GM21717 (cell line): Measurements from ENCODE around the gene ZNF605.
"Not testable (repeated sequence)": the region's sequence is repeated elsewhere in the genome, so short reads cannot be mapped to it uniquely, and the experiment has no call there.

Source experiments
- ATAC-seq: cut with Tn5 transposase; IDR thresholded peaks from one replicate; pipeline ENCODE4 v1.9.1; 2021; ENCODE audit warnings: mild to moderate bottlenecking, moderate library complexity; ENCODE audit not compliant: unreplicated experiment

ZNF605 gene

DNA sequence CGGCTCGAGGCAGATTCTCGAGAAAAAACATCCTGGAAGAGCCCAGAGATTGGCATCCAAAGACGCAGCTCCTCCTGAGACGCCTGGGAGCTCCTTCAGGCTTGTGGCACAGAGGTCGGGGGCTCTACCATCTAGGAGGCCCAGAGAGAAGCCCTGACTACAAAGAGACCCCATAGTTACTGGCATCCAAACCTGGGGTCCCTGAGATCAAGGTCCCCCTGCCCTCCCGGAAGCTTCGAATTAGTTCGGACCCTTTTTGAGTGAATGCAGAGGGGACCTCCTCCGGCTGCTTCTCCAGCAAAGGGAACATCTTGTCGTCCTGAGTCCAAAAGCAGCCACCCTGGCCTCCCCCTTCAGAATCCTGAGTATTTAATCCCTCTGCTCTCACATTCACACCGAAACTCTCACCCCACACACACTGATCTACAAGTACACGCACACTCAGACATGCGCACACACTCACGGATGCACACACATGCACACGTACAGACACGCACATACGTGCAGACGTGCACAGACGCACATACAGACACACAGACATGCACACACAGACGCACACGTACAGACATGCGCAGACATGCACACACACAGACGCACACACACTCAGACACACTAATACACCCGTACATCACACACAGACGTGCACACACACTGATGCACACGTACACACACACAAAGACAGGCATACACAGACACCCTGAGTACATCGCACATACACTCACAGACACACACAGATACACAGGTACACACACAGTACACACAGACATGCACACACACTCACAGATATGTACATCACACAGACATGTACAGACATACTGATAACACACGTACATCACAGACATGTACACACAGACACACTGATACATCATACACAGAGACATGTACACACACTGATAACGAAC, 5.9 kb downstream of the ZNF605 start:
- no peak for ATAC-seq

GRCh38 chr12:132948146-132949066, 7.7 kb downstream of the ZNF605 start:
- ATAC-seq, result no peak

- ATAC-seq, result no peak
Observed at GRCh38 chr12:132946246-132946820, 9.8 kb downstream of the ZNF605 start.

DNA sequence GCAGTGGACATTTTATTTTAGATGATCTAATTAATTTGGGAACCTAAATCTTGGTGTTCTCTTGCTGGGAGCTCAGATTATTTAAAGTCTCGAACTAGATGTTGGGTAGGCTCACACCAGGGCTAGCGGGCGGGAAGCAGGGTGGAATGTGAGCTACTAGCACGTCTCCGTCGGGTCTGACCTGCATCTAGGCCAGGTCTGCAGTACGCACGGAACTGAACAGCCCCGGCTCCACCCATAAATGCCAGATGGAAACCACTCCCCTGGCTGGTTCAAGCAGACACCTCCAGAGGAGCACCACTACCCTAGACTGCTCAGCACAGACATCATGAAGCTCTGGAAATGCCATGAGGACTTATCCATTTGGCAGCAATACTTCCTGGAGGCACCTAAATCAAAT, 10.3 kb downstream of the ZNF605 start:
- ATAC-seq, result no peak

GRCh38 chr12:132942611-132943010, 13.5 kb downstream of the ZNF605 start:
- no peak for ATAC-seq

DNA sequence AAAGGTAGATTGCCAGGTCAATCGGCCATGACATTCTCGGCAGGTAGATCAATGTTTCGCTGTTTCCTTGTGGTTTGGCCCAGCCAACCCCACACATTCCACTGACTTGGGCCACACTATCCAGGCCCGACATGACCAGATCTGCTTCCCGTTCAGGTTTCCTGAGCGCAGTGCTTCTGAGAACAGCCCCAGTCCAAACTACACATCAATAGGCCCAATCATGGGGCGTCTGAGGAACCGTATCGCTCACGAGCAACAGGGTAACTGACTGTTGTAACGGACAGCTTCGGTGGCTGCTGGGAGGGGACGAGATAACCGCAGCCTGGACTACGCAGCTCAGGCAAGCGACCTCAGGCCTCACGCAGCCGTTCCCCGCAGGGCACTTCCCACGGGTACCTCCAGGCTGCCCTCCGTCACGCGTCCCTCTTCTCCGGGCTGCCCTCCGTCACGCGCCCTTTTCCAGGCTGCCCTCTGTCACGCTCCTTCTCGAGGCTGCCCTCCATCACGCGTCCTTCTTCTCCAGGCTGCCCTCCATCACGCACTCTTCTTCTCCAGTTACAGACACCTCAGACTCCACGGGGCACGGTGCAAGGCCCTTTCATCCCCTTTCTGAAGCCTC, 14.7 kb downstream of the ZNF605 start:
- no peak for ATAC-seq

- ATAC-seq, result no peak
Observed at GRCh38 chr12:132940071-132940719, 15.9 kb downstream of the ZNF605 start.

DNA sequence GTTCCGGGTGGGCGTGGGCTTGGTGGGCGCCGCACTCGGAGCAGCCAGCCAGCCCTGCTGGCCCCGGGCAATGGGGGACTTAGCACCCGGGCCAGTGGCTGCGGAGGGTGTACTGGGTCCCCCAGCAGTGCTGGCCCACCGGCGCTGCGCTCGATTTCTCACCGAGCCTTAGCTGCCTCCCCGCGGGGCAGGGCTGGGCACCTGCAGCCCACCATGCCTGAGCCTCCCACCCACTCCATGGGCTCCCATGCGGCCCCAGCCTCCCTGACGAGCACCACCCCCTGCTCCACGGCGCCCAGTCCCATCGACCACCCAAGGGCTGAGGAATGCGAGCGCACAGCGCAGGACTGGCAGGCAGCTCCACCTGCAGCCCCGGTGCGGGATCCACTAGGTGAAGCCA, 17.3 kb downstream of the ZNF605 start:
- ATAC-seq, result not testable (repeated sequence)

GRCh38 chr12:132937476-132937875, 18.6 kb downstream of the ZNF605 start:
- no peak for ATAC-seq

DNA sequence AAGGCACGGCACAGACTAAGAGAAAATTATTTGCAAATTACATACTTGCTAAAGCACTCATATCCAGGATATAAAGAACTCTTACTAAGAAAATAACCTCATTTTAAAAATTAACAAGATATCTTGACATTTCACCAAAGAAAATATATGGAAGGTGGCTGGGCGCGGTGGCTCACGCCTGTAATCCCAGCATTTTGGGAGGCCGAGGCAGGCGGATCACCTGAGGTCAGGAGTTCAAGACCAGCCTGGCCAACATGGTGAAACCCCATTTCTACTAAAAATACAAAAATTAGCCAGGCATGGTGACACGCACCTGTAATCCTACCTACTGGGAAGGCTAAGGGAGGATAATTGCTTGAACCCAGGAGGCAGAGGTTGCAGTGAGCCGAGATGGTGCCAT, 19.2 kb downstream of the ZNF605 start:
- ATAC-seq, result not testable (repeated sequence)

DNA sequence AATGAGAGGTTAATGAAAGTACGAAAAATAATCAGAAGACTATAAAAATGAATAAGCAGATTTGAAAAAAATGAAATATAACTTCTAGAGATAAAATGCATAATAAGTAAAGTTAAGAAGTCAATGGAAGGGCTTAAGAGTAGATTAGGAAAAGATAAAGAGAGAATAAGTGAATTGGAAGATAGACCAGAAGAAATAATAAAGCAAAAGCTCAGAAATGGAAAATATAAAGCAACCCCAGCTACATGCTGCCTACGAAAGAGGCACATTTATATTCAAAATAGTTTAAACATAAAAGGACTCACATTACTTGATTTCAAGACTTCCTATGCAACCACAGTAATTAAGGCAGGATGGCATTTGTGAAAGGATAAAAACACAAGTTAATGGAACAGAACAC, 19.9 kb downstream of the ZNF605 start:
- ATAC-seq, result no peak

DNA sequence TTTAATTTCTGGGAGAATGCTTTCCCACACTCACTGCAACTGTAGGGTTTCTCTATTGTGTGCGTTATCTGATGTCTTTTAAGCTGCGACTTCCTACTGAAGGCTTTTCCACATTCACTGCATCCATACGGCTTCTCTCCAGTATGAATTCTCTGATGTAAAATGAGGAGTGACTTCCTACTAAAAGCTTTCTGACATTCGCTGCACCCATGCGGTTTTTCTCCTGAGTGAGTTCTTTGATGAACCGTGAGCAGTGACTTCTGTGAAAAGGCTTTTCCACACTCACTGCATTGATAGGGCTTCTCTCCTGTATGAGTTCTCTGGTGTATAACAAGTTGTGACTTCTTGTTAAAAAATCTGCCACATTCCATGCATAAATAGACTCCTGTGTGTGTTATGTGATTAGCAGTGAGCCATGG, 29.7 kb downstream of the ZNF605 start:
- ATAC-seq, result no peak

GRCh38 chr12:132925597-132926414, 30.3 kb downstream of the ZNF605 start:
- ATAC-seq, result no peak

DNA sequence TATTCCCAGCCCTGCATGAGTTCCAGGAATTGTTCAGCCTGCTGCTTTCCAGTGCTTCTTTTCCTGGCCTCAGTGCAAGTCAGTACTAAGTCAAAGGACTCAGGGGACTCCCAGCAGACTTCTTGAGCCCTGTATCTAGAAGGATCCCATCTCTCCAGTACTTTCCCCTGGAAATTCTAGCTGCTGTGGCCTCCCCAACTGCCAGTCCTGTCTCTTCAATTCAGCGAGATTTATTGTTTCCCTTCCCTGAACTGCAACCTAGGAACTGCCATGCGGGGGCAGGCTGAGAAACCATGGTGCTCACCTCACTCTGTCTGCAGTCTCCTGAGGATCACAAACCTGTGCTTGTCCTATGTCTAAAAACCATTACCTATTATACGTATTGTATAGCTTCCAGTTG, 31.8 kb downstream of the ZNF605 start:
- no peak for ATAC-seq

DNA sequence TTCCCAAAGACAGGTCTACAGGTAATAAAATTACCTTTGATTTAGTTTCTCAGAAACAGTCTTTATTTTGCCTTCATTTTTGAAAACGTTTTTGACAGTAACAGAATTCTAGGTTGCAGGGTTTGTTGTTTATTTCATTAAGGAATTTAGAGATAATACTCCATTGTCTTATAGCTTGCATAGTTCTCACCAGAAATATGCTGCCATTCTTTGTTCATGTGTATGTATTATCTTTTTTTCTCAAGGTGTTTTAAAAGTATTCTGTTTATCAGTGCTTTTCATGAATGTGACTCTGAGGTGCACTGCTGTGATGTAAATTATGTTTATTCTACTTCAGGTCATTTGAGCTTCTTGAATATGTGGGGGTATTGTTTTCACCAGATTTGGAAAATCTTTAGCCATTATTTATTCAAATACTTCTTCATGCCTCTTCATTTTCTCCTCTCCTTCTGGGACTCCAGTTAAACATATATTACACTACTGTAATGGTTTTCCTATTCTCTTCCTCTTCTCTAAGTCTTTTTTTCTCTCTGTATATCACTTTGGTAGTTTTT, 32.7 kb downstream of the ZNF605 start:
- no peak for ATAC-seq

DNA sequence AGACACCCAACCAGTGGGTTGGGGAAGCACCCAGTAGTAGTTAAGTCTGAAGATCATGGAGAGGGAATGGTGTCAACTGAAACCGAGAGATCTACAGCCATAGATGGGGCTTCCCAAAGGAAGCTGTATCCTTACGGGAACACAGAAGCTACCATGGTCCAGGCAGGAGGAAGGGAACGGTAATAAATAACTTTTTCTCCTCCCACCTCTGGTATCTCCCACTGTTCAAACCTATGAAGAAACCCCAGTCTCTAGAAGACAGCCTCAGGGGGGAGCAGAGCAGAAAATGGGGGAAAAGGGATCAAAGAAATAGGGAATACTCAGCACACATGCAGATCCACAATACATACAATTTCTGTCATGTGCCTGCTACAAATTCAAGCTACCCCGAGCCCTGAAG, 33.4 kb downstream of the ZNF605 start:
- no peak for ATAC-seq

DNA sequence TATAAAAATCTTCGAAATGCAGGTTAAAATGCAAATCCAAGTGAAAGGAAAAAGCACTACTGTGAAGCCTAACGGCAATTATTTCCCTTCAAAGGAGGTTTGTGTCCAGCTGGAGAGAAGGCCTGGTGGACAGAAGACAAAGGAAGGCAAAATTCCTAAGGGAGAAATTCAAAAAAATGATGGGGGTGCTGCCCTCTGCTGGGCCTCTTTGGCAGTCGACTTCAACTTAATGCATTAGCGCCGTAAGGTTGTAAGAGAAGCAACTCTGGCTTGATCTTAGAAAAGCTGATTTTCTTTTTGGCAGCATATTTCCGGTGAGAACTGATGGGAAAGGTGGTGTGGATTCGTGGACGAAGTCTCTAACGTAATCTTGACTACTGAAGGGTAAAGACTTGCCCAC, 34.4 kb downstream of the ZNF605 start:
- no peak for ATAC-seq

DNA sequence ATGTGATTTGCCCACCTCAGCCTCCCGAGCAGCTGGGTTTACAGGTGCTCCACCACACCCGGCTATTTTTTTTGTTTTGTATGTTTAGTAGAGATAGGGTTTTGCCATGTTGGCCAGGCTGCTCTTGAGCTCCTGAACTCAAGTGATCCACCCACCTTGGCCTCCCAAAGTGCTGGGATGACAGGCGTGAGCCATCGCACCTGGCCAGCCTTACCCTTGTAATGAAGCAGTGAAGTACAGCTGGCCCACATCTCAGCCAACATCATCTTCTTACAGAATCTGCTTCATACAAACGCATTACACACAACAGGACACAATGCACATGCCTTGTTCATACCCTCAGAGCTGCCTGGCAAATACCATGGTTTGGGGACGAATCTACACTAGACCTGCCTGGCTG, 37.4 kb downstream of the ZNF605 start:
- no peak for ATAC-seq

GRCh38 chr12:132909030-132909368, 47.1 kb downstream of the ZNF605 start:
- ATAC-seq, result no peak
